Activated T-cell treated with anti-CD3 and anti-CD28 coated beads, Interleukin-2, amount 50 U/mL, for 24 hours (primary cell): Measurements from ENCODE around the gene OR4C46.
"Not testable (repeated sequence)": the region's sequence is repeated elsewhere in the genome, so short reads cannot be mapped to it uniquely, and the experiment has no call there.

Experiments used
- DNase-seq: peaks from one replicate; pipeline ENCODE4 v3.0.0-alpha.2; 2020
- H3K27ac Mint-ChIP-seq: 2 replicates; pipeline ENCODE4 v1.8.0; 2020; ENCODE audit warnings: mild to moderate bottlenecking, mixed read lengths
- H3K27me3 Mint-ChIP-seq: 2 replicates; pipeline ENCODE4 v1.8.0; 2020; ENCODE audit warnings: mixed read lengths
- H3K36me3 Mint-ChIP-seq: 2 replicates; pipeline ENCODE4 v1.8.0; 2020; ENCODE audit warnings: low read depth, mixed read lengths
- H3K4me1 Mint-ChIP-seq: 2 replicates; pipeline ENCODE4 v1.8.0; 2020; ENCODE audit warnings: low read depth, mixed read lengths
- H3K4me3 Mint-ChIP-seq: 2 replicates; pipeline ENCODE4 v1.8.0; 2020; ENCODE audit warnings: mild to moderate bottlenecking, moderate library complexity, mixed read lengths
- H3K9me3 Mint-ChIP-seq: 2 replicates; pipeline ENCODE4 v1.8.0; 2020; ENCODE audit warnings: mixed read lengths

The OR4C46 gene

DNA sequence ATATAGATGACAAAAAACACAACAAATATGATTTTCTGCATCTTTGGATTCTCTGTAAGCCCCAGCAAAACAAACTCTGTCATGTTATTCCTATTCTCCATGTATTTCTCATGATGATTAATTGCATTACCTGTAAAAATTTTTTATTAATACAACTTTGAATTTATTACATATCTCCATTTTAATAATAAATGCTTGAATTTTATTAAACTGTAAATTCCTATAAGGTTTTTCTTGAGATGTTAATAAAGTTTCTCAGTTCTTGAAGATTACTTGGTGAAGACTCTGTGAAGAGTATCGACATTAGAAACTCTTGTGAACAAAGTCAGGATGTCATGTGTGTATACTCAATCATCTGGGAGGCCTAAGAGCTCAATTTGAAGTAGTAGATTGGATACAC, at the start of gene OR4C46:
Gene OR4C46 (minus strand): TSS at position 101 of the 400 bp plus-strand sequence. CDS start 0 bp downstream, at position 101.
- Mint-ChIP-seq H3K4me1 (no peaks in the 10 kb centered on the region), H3K9me3 (peaks cover 28% of the 10 kb centered on the region), H3K27me3 (no peaks in the 10 kb centered on the region), H3K27ac (no peak within 1 kb of the TSS), H3K4me3 (no peak within 1 kb of the TSS), H3K36me3 (no peaks in the 10 kb centered on the region)
- DNase-seq, result no peak

DNA sequence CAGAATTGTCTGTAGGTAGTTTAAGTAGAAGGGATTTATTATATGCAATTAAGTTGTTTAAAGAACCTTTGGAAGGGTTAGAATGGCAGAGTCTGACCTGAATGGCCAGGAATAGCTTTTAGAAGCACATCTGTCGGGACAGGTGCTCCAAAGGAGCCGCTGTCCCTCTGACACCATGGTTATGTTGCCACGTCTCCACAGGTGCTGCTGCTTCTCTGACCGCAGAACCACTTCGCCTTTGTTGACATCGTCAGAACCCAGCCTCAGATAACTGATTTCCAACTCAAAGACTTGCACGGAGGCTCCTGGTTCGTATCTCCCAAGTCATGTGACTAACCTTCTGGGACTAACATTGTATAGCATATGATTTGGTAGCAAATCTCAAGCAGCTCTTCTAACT, 41.8 kb upstream of the OR4C46 start:
- DNase-seq, H3K36me3 Mint-ChIP-seq, H3K27me3 Mint-ChIP-seq, H3K4me1 Mint-ChIP-seq, H3K4me3 Mint-ChIP-seq, H3K27ac Mint-ChIP-seq: not testable (repeated sequence)
- peaks cover 28% of the 10 kb centered on the region for H3K9me3 Mint-ChIP-seq

DNA sequence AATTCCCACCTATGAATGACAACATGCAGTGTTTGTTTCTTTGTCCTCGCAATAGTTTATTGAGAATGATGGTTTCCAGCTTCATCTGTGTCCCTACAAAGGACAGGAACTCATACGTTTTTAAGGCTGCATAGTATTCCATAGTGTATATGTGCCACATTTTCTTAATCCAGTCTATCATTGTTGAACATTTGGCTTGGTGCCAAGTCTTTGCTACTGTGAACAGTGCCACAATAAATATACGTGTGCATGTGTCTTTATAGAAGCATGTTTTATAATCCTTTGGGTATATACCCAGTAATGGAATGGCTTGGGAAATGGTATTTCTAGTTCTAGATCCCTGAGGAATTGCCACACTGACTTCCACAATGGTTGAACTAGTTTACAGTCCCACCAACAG, 42.4 kb downstream of the OR4C46 start:
- not testable (repeated sequence) for DNase-seq, H3K36me3 Mint-ChIP-seq, H3K27me3 Mint-ChIP-seq, H3K27ac Mint-ChIP-seq, H3K4me3 Mint-ChIP-seq, H3K4me1 Mint-ChIP-seq
- H3K9me3 Mint-ChIP-seq, result peaks cover 45% of the 10 kb centered on the region

DNA sequence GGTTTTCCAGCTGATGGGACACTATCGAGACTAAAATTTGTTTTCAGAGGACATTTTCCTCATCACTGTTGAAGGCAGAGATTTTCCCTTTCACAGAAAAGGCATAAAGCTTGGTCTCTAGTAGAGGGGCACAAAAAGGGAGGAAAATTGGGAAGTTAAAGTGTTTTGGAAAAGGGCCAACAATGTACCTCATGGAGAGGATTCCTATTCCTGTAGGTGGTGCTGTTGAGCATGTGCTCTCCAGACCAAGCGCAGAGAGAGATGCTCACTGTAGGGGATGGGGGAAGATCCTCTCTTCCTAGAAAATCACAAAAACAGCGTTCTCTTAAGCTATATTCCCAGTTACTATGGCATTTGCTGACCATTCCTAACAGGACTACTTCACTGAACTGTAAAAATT, 44.9 kb downstream of the OR4C46 start:
- H3K36me3 Mint-ChIP-seq, result peaks cover 3% of the 10 kb centered on the region
- DNase-seq, result no peak
- H3K4me1 Mint-ChIP-seq, result no peaks in the 10 kb centered on the region
- no peaks in the 10 kb centered on the region for H3K27me3 Mint-ChIP-seq
- no peak overlapping the region for H3K4me3 Mint-ChIP-seq
- peaks cover 36% of the 10 kb centered on the region for H3K9me3 Mint-ChIP-seq
- no peak overlapping the region for H3K27ac Mint-ChIP-seq

DNA sequence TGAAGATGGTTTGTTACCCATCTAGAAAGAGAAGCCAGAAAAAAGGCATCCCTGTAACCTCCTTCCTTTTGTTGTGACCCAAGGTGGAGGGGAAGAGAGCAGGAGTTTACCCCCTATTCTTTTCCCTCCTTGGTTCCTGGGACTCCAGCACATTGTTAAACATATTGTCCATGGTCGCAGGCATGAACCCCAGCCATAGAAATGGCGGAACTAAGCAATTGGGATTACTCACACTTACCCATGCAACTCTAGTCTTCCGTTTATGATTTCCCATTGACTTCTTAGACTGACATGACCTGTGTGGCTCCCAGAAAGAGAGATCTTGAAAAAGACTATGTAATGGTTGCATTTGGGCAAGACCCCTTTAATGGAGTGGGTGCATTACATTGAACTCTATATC, 45.4 kb downstream of the OR4C46 start:
- DNase-seq, result no peak
- H3K4me1 Mint-ChIP-seq, result no peaks in the 10 kb centered on the region
- H3K9me3 Mint-ChIP-seq, result peaks cover 38% of the 10 kb centered on the region
- H3K4me3 Mint-ChIP-seq, result no peak overlapping the region
- H3K27me3 Mint-ChIP-seq, result no peaks in the 10 kb centered on the region
- H3K36me3 Mint-ChIP-seq, result peaks cover 3% of the 10 kb centered on the region
- no peak overlapping the region for H3K27ac Mint-ChIP-seq
